ENCODE data around the gene HERC5. TPM values are rescaled to one million over a fixed set of nuclear protein-coding genes. Genes with fewer than 3 reads are reported as not detected.

HERC5 gene
- total RNA-seq, 6 donors from 2014 or later: 4.3 to 18.1 (median 9.8) TPM

DNA sequence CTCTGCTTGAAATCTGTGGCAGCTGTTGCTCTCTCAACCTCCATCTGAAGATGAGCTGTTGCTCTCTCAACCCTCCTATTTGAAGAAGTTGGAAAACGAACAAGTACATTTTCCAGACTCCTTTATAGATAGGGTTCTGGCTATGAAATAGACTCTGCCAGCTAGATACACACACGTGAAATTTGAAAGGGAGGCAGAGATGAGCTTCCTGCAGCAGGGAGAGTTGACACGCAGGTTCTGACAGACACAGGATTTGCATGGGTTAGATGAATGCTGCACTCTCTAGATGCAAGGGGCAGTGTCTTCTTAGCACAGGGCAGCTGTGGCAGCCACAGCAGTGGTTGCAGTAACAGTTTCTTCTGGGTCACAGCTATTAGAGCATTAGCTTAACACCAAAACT, 74.6 kb downstream of the HERC5 start:
- H3K27me3 ChIP-seq: no peaks in the 10 kb centered on the region
- ATAC-seq (ENCODE audit: low FRiP score in 2 of 2) (no peak), DNase-seq (no peak)
- peaks cover 0 to 1% (median under 1%) of the 10 kb centered on the region in 4 donors for H3K4me1 ChIP-seq
- TF ChIP-seq POLR2A (IDR thresholded peaks at IDR 0.05) (no peak), EP300 (IDR thresholded peaks at IDR 0.05) (no peak), POLR2AphosphoS5 (IDR thresholded peaks at IDR 0.05) (no peak)
- TF ChIP-seq, protein P1, sequence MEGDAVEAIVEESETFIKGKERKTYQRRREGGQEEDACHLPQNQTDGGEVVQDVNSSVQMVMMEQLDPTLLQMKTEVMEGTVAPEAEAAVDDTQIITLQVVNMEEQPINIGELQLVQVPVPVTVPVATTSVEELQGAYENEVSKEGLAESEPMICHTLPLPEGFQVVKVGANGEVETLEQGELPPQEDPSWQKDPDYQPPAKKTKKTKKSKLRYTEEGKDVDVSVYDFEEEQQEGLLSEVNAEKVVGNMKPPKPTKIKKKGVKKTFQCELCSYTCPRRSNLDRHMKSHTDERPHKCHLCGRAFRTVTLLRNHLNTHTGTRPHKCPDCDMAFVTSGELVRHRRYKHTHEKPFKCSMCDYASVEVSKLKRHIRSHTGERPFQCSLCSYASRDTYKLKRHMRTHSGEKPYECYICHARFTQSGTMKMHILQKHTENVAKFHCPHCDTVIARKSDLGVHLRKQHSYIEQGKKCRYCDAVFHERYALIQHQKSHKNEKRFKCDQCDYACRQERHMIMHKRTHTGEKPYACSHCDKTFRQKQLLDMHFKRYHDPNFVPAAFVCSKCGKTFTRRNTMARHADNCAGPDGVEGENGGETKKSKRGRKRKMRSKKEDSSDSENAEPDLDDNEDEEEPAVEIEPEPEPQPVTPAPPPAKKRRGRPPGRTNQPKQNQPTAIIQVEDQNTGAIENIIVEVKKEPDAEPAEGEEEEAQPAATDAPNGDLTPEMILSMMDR (IDR thresholded peaks at IDR 0.05): no peak
- H3K27ac ChIP-seq: no peak overlapping the region
- no peak overlapping the region for H3K4me3 ChIP-seq
- H3K9me3 ChIP-seq: no peaks in the 10 kb centered on the region
- 74 to 84% methylated on average over 3 of the region's 3 CpGs for WGBS, 2 donors
- H3K36me3 ChIP-seq: no peaks in the 10 kb centered on the region

DNA sequence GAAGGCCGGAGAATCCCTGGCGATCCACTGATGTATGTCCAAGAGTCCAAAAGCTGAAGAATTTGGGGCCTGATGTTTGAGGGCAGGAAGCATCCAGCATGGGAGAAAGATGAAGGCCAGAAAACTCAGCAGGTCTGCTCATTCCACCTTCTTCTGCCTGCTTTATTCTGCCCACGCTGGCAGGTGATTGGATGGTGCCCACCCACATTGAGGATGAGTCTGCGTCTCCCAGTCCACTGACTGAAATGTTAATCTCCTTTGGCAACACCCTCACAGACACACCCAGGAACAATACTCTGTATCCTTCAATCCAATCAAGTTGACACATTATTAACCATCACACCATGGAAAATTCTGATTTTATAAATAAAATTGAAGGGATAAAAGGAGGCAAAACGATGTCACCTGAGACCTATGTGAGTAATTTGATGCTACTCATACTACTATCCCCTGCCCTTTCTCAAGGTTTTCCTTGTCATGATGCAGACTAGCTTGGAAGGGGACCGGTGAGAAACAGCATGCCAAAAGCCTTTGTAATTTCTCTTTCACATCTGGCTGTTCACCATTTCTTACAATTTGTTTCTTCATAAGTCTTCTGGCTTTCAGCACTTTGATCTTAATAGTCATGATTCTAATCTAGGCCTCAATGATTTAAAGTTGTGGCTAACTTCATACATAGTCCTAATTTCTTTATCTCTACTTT, 76.3 kb downstream of the HERC5 start:
- no peak overlapping the region for H3K4me3 ChIP-seq
- ATAC-seq (ENCODE audit: low FRiP score in 2 of 2): no peak
- H3K27me3 ChIP-seq: no peaks in the 10 kb centered on the region
- 82 to 83% methylated on average over 6 of the region's 6 CpGs for WGBS, 2 donors
- no peaks in the 10 kb centered on the region for H3K9me3 ChIP-seq
- H3K36me3 ChIP-seq: no peaks in the 10 kb centered on the region
- no peak for DNase-seq
- H3K27ac ChIP-seq: no peak overlapping the region
- TF ChIP-seq POLR2AphosphoS5 (IDR thresholded peaks at IDR 0.05) (no peak), EP300 (IDR thresholded peaks at IDR 0.05) (no peak), POLR2A (IDR thresholded peaks at IDR 0.05) (no peak)
- TF ChIP-seq, protein P1 (IDR thresholded peaks at IDR 0.05): no peak
- H3K4me1 ChIP-seq: no peaks in the 10 kb centered on the region

DNA sequence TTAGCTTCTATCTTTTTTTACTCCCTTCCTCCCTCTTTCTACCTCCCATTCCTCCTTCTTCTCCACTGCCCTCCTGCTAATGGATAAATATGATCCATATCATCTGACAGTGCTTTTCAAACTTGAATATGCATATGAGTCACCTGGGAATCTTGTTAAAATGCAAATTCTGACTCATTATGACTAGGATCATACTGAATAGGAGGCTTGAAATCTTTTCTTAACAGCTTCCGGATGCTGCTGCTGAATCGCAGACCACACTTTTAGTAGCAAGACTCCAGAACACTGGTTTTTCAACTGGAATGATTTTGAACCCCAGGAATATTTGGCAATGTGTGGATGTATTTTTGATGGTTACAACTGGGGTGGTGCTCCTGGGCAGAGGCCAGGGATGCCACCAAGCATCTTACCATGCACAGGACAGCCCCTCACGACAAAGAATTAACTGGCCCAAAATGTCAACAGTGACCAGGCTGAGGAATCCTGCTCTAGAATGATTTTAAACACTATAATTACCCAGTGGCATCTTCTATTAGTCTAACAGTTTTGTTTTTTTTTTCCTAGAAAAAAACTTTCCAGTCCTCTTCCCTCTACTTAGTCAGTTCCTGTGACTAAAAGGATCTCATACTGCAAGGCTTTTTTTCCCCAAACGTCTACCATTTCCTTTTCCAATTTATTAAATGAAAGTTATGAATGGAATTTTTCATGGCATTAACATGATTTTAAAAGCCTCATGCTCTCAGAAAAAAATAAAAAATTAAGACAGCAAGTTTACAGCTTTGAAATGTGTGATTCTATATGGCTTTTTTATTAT, 77.2 kb downstream of the HERC5 start:
- H3K4me1 ChIP-seq: peaks cover 0 to 3% (median under 1%) of the 10 kb centered on the region in 4 donors
- ATAC-seq (ENCODE audit: low FRiP score in 2 of 2): no peak
- WGBS, 2 donors: 66 to 69% methylated on average over 4 of the region's 4 CpGs

DNA sequence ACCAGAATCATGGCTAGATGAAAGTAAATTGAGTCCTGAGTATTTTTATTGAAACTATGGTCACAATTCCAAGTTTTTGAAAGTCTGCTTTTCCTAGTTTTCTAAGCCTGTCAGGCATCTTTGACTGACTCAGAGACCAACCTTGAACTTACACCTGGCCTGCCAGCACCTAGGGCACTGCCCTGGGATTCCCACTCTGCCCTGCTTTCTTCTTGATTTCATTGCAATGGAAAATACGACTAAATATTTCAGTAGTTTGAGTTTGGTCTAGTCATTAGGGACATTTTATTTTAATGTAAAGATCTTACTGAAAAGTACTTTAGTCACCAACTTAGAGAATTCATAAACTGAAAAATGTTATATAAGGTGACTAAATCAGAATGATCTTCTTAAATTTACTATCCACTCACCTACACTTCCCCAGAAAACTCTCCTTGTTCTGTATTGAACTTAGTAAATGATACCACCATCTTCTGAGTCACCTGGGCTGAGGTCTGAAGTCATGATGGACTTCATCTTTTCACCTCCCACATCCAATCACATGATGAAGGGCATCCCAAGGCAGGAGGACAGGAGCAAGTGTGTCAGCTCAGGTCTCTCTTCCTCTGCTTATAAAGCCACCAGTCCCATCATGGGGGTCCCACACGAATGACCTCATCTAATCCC, 78.3 kb downstream of the HERC5 start:
- ATAC-seq (ENCODE audit: low FRiP score in 2 of 2): no peak
- DNase-seq: no peak
- Histone ChIP-seq H3K27ac (no peak overlapping the region), H3K36me3 (no peaks in the 10 kb centered on the region), H3K4me1 (peaks cover 0 to 9% (median 3%) of the 10 kb centered on the region in 4 donors), H3K27me3 (no peaks in the 10 kb centered on the region), H3K9me3 (no peaks in the 10 kb centered on the region), H3K4me3 (no peak overlapping the region)
- TF ChIP-seq POLR2AphosphoS5 (IDR thresholded peaks at IDR 0.05) (no peak), EP300 (IDR thresholded peaks at IDR 0.05) (no peak), POLR2A (IDR thresholded peaks at IDR 0.05) (no peak)
- TF ChIP-seq, protein P1 (IDR thresholded peaks at IDR 0.05): no peak
- WGBS, 2 donors: 92 to 95% methylated on average over 2 of the region's 2 CpGs

More for the DNA sequence above, 77.2 kb downstream of the HERC5 start:
- H3K27me3 ChIP-seq: no peaks in the 10 kb centered on the region
- DNase-seq: no peak
- TF ChIP-seq, protein P1 (IDR thresholded peaks at IDR 0.05): no peak
- TF ChIP-seq POLR2AphosphoS5 (IDR thresholded peaks at IDR 0.05) (no peak), EP300 (IDR thresholded peaks at IDR 0.05) (no peak), POLR2A (IDR thresholded peaks at IDR 0.05) (no peak)
- H3K9me3 ChIP-seq: no peaks in the 10 kb centered on the region
- no peak overlapping the region for H3K27ac ChIP-seq
- H3K4me3 ChIP-seq: no peak overlapping the region
- no peaks in the 10 kb centered on the region for H3K36me3 ChIP-seq

Data from upper lobe of left lung (tissue), 6 donors.